Fibroblast of lung (primary cell): ENCODE results near the gene TSC22D1. TPM values are rescaled to one million over a fixed set of nuclear protein-coding genes. Genes with fewer than 3 reads are reported as not detected.

ENCODE experiments used
- DNase-seq, 2 donors: peaks; one replicate each; pipeline versions ENCODE4 v3.0.0 to v3.0.0-alpha.2; 2010; ENCODE audit warnings: low read depth in 2 of 2
- H2AFZ ChIP-seq: 2 replicates; pipeline ENCODE4 v1.5.1; 2012; ENCODE audit warnings: low read length, control low read depth, inconsistent platforms
- H3K27ac ChIP-seq: 2 replicates; pipeline ENCODE4 v1.5.1; 2011; ENCODE audit warnings: low read length, control low read depth; ENCODE audit not compliant: insufficient read depth
- H3K27me3 ChIP-seq: 2 replicates; pipeline ENCODE4 v1.5.1; 2011; ENCODE audit warnings: mild to moderate bottlenecking, low read length; ENCODE audit not compliant: control insufficient read depth, insufficient read depth
- H3K36me3 ChIP-seq: 2 replicates; pipeline ENCODE4 v1.5.1; 2011; ENCODE audit warnings: low read length; ENCODE audit not compliant: control insufficient read depth, insufficient read depth
- H3K4me1 ChIP-seq: 2 replicates; pipeline ENCODE4 v1.5.1; 2011; ENCODE audit warnings: low read length; ENCODE audit not compliant: control insufficient read depth, insufficient read depth; ENCODE audit errors: extremely low read depth
- H3K4me2 ChIP-seq: 2 replicates; pipeline ENCODE4 v1.5.1; 2011; ENCODE audit warnings: low read length, control low read depth; ENCODE audit not compliant: insufficient read depth; ENCODE audit errors: extremely low read depth
- H3K4me3 ChIP-seq, 4 experiments: fragments of 200-600 bp in 1 of 4; sonication (generic) in 1 of 4; replicated peaks in 1 of 4; 2 replicates each; pipeline ENCODE4 v1.5.1; 2011 to 2016; ENCODE audit warnings: low read length in 4 of 4, low read depth in 3 of 4, mild to moderate bottlenecking in 3 of 4, control low read depth in 2 of 4, inconsistent platforms in 1 of 4, mixed read lengths in 1 of 4; ENCODE audit not compliant: insufficient read depth in 1 of 4; ENCODE audit errors: control extremely low read depth in 1 of 4
- H3K79me2 ChIP-seq: 2 replicates; pipeline ENCODE4 v1.5.1; 2012; ENCODE audit warnings: mild to moderate bottlenecking, low read length, inconsistent platforms; ENCODE audit not compliant: control insufficient read depth, insufficient read depth
- H3K9ac ChIP-seq: 2 replicates; pipeline ENCODE4 v1.5.1; 2011; ENCODE audit warnings: mild to moderate bottlenecking, low read length, control low read depth; ENCODE audit not compliant: insufficient read depth
- H3K9me3 ChIP-seq: 2 replicates; pipeline ENCODE4 v1.5.1; 2012; ENCODE audit warnings: low read depth, low read length; ENCODE audit not compliant: control insufficient read depth, insufficient read depth
- H4K20me1 ChIP-seq: 2 replicates; pipeline ENCODE4 v1.5.1; 2011; ENCODE audit warnings: low read length; ENCODE audit not compliant: control insufficient read depth, insufficient read depth; ENCODE audit errors: extremely low read depth
- CTCF ChIP-seq, 2 donors: IDR thresholded peaks in 1 of 2; conservative IDR thresholded peaks in 1 of 2; 1 replicate in 1 of 2; 2 replicates in 1 of 2; pipeline ENCODE4 v1.5.1; 2011 to 2012; ENCODE audit warnings: low read length in 2 of 2, control low read depth in 1 of 2, inconsistent platforms in 1 of 2, low read depth in 1 of 2, mild to moderate bottlenecking in 1 of 2
- EZH2 ChIP-seq: IDR thresholded peaks from 2 replicates; pipeline ENCODE4 v1.5.1; 2012; ENCODE audit warnings: low read length, control low read depth, mild to moderate bottlenecking; ENCODE audit errors: missing control alignments
- polyA plus RNA-seq, 2 donors: library from polyadenylated mRNA; depleted of rRNA in 1 of 2; stranded (reverse) in 1 of 2; unstranded in 1 of 2; fragments of >200 nt; gene quantifications; 2 replicates each; pipeline ENCODE4 v1.2.1, GENCODE V29; 2011 to 2012; ENCODE audit warnings: missing spikeins in 1 of 2
- total RNA-seq: library from RNA; depleted of rRNA; stranded (reverse); fragments of >200 nt; gene quantifications from 2 replicates; pipeline ENCODE4 v1.2.1, GENCODE V29; 2014

Gene TSC22D1
- total and polyA plus RNA-seq, 2 donors (not counting 1 experiment from before 2014, with no cell fraction given), result 80.4 to 97.6 TPM

GRCh38 chr13:44409595-44409994 is 166.5 kb downstream of the TSC22D1 start:
- DNase-seq, result no peak
- Histone ChIP-seq H3K4me1 (no peaks in the 10 kb centered on the region), H3K9me3 (no peaks in the 10 kb centered on the region), H3K4me3 (no peak overlapping the region), H3K27me3 (no peaks in the 10 kb centered on the region), H4K20me1 (no peaks in the 10 kb centered on the region), H3K79me2 (no peaks in the 10 kb centered on the region), H2AFZ (no peak overlapping the region), H3K27ac (no peak overlapping the region), H3K9ac (no peak overlapping the region), H3K36me3 (no peaks in the 10 kb centered on the region), H3K4me2 (no peak overlapping the region)
- TF ChIP-seq CTCF (conservative IDR thresholded peaks at IDR 0.05 in 1 of 2, IDR thresholded peaks at IDR 0.05 in 1 of 2; ENCODE audit: low read depth in 1 of 2, low read length in 2 of 2), result no peak
- no peak for TF ChIP-seq EZH2

GRCh38 chr13:44407891-44408290 is 168.2 kb downstream of the TSC22D1 start:
- no peak for DNase-seq
- no peak for TF ChIP-seq CTCF (conservative IDR thresholded peaks at IDR 0.05 in 1 of 2, IDR thresholded peaks at IDR 0.05 in 1 of 2; ENCODE audit: low read depth in 1 of 2, low read length in 2 of 2)
- TF ChIP-seq EZH2, result no peak
- H3K9me3 ChIP-seq, result no peaks in the 10 kb centered on the region
- no peaks in the 10 kb centered on the region for H3K27me3 ChIP-seq
- no peak overlapping the region for H3K27ac ChIP-seq
- H2AFZ ChIP-seq, result no peak overlapping the region
- H3K9ac ChIP-seq, result no peak overlapping the region
- H3K36me3 ChIP-seq, result no peaks in the 10 kb centered on the region
- no peaks in the 10 kb centered on the region for H4K20me1 ChIP-seq
- H3K4me1 ChIP-seq, result no peaks in the 10 kb centered on the region
- no peak overlapping the region for H3K4me2 ChIP-seq
- H3K79me2 ChIP-seq, result no peaks in the 10 kb centered on the region
- no peak overlapping the region for H3K4me3 ChIP-seq

- no peak overlapping the region for H2AFZ ChIP-seq
- DNase-seq, result no peak
- H3K4me1 ChIP-seq, result no peaks in the 10 kb centered on the region
- H4K20me1 ChIP-seq, result no peaks in the 10 kb centered on the region
- TF ChIP-seq CTCF (conservative IDR thresholded peaks at IDR 0.05 in 1 of 2, IDR thresholded peaks at IDR 0.05 in 1 of 2; ENCODE audit: low read depth in 1 of 2, low read length in 2 of 2) (no peak), EZH2 (no peak)
- no peak overlapping the region for H3K4me3 ChIP-seq
- no peaks in the 10 kb centered on the region for H3K9me3 ChIP-seq
- no peaks in the 10 kb centered on the region for H3K27me3 ChIP-seq
- no peak overlapping the region for H3K4me2 ChIP-seq
- no peak overlapping the region for H3K27ac ChIP-seq
- no peaks in the 10 kb centered on the region for H3K79me2 ChIP-seq
- H3K36me3 ChIP-seq, result no peaks in the 10 kb centered on the region
- no peak overlapping the region for H3K9ac ChIP-seq
Measured at GRCh38 chr13:44407379-44407778, 168.8 kb downstream of the TSC22D1 start.
